NCI-H2171 treated with DMSO at 0.1 percent for 48 hours (cell line): Measurements from ENCODE around the gene PEX12.
"Not testable (repeated sequence)": the region's sequence is repeated elsewhere in the genome, so short reads cannot be mapped to it uniquely, and the experiment has no call there.

ENCODE experiments used
- DNase-seq: peaks from one replicate; lab custom pipeline; 2025; lab: John Stamatoyannopoulos, UW

PEX12 gene

DNA sequence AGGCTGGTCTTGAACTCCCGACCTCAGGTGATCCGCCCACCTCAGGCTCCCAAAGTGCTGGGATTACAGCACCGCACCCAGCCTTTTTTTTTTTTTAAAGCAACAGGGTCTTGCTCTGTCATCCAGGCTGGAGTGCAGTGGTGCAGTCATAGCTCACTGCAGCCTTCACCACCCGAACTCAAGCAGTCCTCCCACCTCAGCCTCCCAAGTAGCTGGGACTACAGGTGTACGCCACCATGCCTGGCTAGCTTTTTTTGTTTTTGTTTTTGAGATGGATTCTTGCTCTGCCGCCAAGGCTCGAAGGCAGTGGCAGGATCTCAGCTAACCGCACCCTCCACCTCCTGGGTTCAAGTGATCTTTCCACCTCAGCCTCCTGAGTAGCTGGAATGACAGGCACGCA lies 43.0 kb downstream of the PEX12 start:
- DNase-seq, result not testable (repeated sequence)

DNA sequence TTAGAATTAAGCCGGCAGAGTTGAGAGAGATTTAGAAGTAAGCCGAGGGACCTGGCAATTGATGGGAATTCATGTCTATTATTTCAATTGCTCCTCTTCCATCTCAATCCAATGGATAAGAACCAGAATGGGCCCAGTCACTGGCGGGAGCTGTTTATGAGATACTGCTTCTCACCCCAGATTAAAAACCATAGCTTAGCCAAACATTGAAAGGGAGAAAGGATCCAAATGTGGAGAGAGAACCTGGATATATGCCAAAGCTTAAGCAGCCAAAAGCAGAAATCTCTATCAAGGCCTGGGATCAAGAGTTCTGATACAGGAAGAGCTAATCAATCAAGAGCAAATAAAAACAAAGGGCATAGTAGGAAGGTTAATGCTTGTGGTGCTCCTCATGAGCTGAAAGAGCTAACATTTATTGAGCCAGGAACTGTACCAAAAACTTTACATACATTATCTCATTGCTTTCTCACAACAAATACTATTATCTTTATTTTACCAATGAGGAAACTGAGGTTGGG lies 43.7 kb downstream of the PEX12 start:
- DNase-seq, result no peak

DNA sequence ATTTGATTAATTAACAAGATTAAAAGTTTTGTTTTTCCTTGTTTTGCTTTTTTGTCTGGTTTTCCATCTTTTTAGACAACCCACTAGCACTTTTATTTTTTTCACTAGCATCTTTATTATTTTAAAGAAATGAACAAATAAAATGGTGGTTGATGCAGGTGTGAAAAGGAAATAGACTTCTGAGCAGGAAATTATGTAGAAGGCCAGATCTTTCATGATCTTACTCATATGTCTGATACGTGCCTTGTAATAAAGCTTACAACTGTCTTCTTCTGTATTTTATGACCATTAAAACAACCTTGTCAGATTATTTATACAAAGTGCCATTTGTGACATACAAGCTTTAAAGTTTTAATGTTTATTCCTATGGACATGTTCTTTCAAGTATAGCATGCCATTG lies 47.2 kb downstream of the PEX12 start:
- DNase-seq, result no peak

DNA sequence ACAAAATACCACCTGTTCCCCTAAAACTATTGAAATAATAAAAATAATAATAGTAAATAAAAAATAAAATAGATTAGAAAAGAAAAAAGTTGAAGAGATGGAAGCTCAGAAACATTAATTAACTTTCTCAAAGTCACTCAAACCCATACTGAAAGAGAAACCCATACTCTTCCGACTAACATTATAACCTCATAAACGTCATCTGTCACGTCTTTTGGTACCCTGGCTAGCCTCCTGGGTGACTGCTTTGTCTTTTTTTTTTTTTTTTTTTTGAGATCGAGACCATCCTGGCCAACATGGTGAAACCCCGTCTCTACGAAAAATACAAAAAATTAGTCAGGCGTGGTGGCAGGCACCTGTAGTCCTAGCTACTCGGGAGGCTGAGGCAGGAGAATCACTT lies 48.5 kb downstream of the PEX12 start:
- DNase-seq, result no peak

- not testable (repeated sequence) for DNase-seq
These were observed 49.0 kb downstream of the PEX12 start for GRCh38 chr17:35529326-35529725.
